Smooth muscle cell of the umbilical artery (primary cell): ENCODE measurements around the gene IL12RB2. TPM values are rescaled to one million over a fixed set of nuclear protein-coding genes. Genes with fewer than 3 reads are reported as not detected.

ENCODE experiments used
- total RNA-seq: library from RNA; depleted of rRNA; stranded (reverse); fragments of >200 nt; gene quantifications from 2 replicates; pipeline ENCODE4 v1.2.3, GENCODE V29; 2014

IL12RB2 gene, protein sequence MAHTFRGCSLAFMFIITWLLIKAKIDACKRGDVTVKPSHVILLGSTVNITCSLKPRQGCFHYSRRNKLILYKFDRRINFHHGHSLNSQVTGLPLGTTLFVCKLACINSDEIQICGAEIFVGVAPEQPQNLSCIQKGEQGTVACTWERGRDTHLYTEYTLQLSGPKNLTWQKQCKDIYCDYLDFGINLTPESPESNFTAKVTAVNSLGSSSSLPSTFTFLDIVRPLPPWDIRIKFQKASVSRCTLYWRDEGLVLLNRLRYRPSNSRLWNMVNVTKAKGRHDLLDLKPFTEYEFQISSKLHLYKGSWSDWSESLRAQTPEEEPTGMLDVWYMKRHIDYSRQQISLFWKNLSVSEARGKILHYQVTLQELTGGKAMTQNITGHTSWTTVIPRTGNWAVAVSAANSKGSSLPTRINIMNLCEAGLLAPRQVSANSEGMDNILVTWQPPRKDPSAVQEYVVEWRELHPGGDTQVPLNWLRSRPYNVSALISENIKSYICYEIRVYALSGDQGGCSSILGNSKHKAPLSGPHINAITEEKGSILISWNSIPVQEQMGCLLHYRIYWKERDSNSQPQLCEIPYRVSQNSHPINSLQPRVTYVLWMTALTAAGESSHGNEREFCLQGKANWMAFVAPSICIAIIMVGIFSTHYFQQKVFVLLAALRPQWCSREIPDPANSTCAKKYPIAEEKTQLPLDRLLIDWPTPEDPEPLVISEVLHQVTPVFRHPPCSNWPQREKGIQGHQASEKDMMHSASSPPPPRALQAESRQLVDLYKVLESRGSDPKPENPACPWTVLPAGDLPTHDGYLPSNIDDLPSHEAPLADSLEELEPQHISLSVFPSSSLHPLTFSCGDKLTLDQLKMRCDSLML
- not detected in 2 replicates for total RNA-seq

DNA sequence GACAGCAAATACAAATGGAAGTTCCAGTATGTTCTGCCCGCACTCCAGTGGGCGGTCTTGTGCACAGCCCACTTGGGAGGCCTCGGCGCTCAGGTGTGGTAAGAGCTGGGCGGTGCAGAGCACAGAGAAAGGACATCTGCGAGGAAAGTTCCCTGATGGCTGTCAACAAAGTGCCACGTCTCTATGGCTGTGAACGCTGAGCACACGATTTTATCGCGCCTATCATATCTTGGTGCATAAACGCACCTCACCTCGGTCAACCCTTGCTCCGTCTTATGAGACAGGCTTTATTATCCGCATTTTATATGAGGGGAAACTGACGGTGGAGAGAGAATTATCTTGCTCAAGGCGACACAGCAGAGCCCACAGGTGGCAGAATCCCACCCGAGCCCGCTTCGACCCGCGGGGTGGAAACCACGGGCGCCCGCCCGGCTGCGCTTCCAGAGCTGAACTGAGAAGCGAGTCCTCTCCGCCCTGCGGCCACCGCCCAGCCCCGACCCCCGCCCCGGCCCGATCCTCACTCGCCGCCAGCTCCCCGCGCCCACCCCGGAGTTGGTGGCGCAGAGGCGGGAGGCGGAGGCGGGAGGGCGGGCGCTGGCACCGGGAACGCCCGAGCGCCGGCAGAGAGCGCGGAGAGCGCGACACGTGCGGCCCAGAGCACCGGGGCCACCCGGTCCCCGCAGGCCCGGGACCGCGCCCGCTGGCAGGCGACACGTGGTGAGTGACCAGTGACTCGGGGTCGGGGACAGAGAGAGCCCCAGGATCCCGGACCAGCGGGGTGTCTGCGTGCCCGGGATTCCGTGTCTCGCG, at the start of gene IL12RB2:
IL12RB2 (plus strand) TSS at position 623 of the 810 bp plus-strand sequence. CDS start 12,496 bp downstream, outside the sequence.

DNA sequence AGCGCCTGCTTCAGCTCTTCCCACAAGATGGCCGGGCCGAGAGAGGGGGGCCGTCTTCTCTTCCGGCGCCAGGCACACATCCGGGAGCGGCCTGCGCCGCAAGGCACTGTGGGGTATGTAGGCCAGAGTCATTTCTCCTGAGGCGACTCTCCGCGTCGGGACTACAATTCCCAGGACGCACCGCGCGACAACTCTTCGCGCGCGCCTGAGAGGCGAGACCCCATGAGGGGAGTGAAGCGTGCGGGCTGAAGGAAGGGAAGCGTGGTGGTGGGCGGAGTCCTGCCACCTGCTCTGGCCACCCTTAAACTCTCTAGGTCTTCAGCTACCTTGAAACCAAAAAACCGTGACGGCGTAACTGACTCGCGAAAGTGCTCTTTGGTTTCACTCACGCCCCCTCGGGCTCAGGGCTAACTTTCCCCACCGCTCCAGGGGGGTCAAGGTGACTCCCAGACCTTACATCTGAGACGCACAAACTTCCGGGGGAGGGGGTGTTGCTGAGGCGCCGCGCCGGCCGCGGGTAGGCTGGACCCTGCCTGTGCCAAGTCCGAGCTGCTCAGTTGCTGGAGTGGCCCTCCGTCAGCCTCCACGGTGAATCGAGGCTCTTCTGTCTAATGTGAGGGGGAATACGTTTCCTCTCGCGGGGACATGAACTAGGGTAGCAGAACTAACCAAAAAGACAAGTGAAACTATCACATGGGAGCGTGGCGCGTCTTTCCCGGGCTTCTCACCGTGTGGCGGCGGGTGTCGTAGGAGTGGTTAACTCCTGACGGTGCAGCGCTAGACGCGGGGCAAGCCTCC, 122.9 kb downstream of the IL12RB2 start, which contains the start of gene SERBP1:
SERBP1 (minus strand) TSS at position 45 of the 798 bp plus-strand sequence. CDS start 102 bp downstream, outside the sequence.

Other genes starting within 250 kb of the IL12RB2 start
- gene C1orf141, start 172.9 kb upstream of the IL12RB2 start, total RNA-seq, result not detected in 2 replicates
- gene IL23R, start 141.4 kb upstream of the IL12RB2 start, total RNA-seq, result not detected in 2 replicates
- 129 and 252 TPM in 2 replicates for gene SERBP1, start 122.5 kb downstream of the IL12RB2 start, total RNA-seq